IMR-90 (cell line): Measurements from ENCODE around the gene STX8. TPM values are rescaled to one million over a fixed set of nuclear protein-coding genes. Genes with fewer than 3 reads are reported as not detected.

ENCODE experiments used
- ATAC-seq: fragments of 200-7000 bp; cut with Tn5 transposase; 2 replicates; pipeline ENCODE4 v1.9.1; 2020; ENCODE audit warnings: low read depth, mild to moderate bottlenecking, moderate library complexity
- BruUV-seq: library from RNA; stranded (reverse); fragments of 400-500 nt; replicated peaks from 2 replicates; lab custom pipeline; 2021; lab: Mats Ljungman, UMichigan
- CTCF ChIA-PET: fragments of 300-600 bp; formaldehyde crosslinking; extraction: SDS; loops from one replicate; lab custom pipeline; 2021; ENCODE audit warnings: antibody characterized with exemption; lab: Yijun Ruan, JAX
- POLR2A ChIA-PET: fragments of 300-600 bp; sonication (Branson Sonifier 250); formaldehyde crosslinking; loops from one replicate; lab custom pipeline; 2022; ENCODE audit warnings: antibody characterized with exemption; ENCODE audit not compliant: unreplicated experiment; lab: Charles Lee
- DNase-seq: peaks from one replicate; pipeline ENCODE4 v3.0.0; 2013
- H2AFZ ChIP-seq: replicated peaks from 2 replicates; pipeline ENCODE3; 2013; ENCODE audit warnings: low read length, mild to moderate bottlenecking; ENCODE audit not compliant: poor library complexity
- H2AK5ac ChIP-seq: 2 replicates; pipeline ENCODE4 v1.6.1; 2013; ENCODE audit warnings: low read depth, low read length, inconsistent platforms
- H2AK9ac ChIP-seq: replicated peaks from 2 replicates; pipeline ENCODE3; 2013; ENCODE audit warnings: mild to moderate bottlenecking, low read depth, low read length, moderate library complexity; ENCODE audit not compliant: poor library complexity
- H2BK120ac ChIP-seq: 2 replicates; pipeline ENCODE4 v1.6.1; 2013; ENCODE audit warnings: low read depth, low read length, inconsistent platforms
- H2BK15ac ChIP-seq: 3 replicates; pipeline ENCODE4 v1.6.1; 2013; ENCODE audit warnings: low read depth, low read length, inconsistent platforms
- H2BK20ac ChIP-seq: 2 replicates; pipeline ENCODE4 v1.6.1; 2013; ENCODE audit warnings: low read depth, mild to moderate bottlenecking, inconsistent platforms, low read length, moderate library complexity
- H2BK5ac ChIP-seq: 2 replicates; pipeline ENCODE4 v1.6.1; 2013; ENCODE audit warnings: mild to moderate bottlenecking, low read depth, low read length, inconsistent platforms; ENCODE audit not compliant: poor library complexity, severe bottlenecking
- H3K14ac ChIP-seq: replicated peaks from 2 replicates; pipeline ENCODE4 v1.6.1; 2013; ENCODE audit warnings: low read depth, low read length, inconsistent platforms
- H3K18ac ChIP-seq: 2 replicates; pipeline ENCODE4 v1.6.1; 2013; ENCODE audit warnings: low read depth, low read length, control low read depth
- H3K23ac ChIP-seq: 2 replicates; pipeline ENCODE4 v1.6.1; 2013; ENCODE audit warnings: low read depth, low read length, inconsistent platforms
- H3K27ac ChIP-seq: 2 replicates; pipeline ENCODE4 v1.5.1; 2013; ENCODE audit warnings: mild to moderate bottlenecking, control low read depth, low read length; ENCODE audit not compliant: insufficient read depth
- H3K27me3 ChIP-seq: 2 replicates; pipeline ENCODE4 v1.6.1; 2013; ENCODE audit warnings: low read length; ENCODE audit not compliant: control insufficient read depth, insufficient read depth
- H3K36me3 ChIP-seq: 2 replicates; pipeline ENCODE4 v1.6.1; 2013; ENCODE audit warnings: low read length, mixed read lengths; ENCODE audit not compliant: control insufficient read depth, insufficient read depth
- H3K4ac ChIP-seq: 2 replicates; pipeline ENCODE4 v1.6.1; 2013; ENCODE audit warnings: low read depth, low read length, inconsistent platforms
- H3K4me1 ChIP-seq: 2 replicates; pipeline ENCODE4 v1.6.1; 2013; ENCODE audit warnings: low read length, mixed read lengths; ENCODE audit not compliant: control insufficient read depth, insufficient read depth
- H3K4me2 ChIP-seq: 2 replicates; pipeline ENCODE4 v1.6.1; 2013; ENCODE audit warnings: low read depth, mild to moderate bottlenecking, control low read depth, low read length, moderate library complexity
- H3K4me3 ChIP-seq: 2 replicates; pipeline ENCODE4 v1.5.1; 2013; ENCODE audit warnings: low read depth, mild to moderate bottlenecking, control low read depth, low read length, moderate library complexity; ENCODE audit not compliant: insufficient read depth
- H3K56ac ChIP-seq: 2 replicates; pipeline ENCODE4 v1.6.1; 2013; ENCODE audit warnings: low read length, inconsistent platforms; ENCODE audit not compliant: insufficient read depth; ENCODE audit errors: extremely low read depth
- H3K79me1 ChIP-seq, 2 experiments: 2 replicates each; pipeline ENCODE4 v1.6.1; 2013; ENCODE audit warnings: low read length in 2 of 2, inconsistent platforms in 1 of 2, low read depth in 1 of 2
- H3K9ac ChIP-seq: 2 replicates; pipeline ENCODE4 v1.6.1; 2013; ENCODE audit warnings: low read depth, low read length, control low read depth
- H3K9me1 ChIP-seq: 2 replicates; pipeline ENCODE4 v1.6.1; 2013; ENCODE audit warnings: low read length, inconsistent platforms; ENCODE audit not compliant: insufficient read depth
- H3K9me3 ChIP-seq: 2 replicates; pipeline ENCODE4 v1.6.1; 2013; ENCODE audit warnings: low read length; ENCODE audit not compliant: control insufficient read depth, insufficient read depth
- H4K20me1 ChIP-seq: 2 replicates; pipeline ENCODE4 v1.6.1; 2013; ENCODE audit warnings: low read length, inconsistent platforms; ENCODE audit not compliant: insufficient read depth
- H4K5ac ChIP-seq: 2 replicates; pipeline ENCODE4 v1.6.1; 2013; ENCODE audit warnings: mild to moderate bottlenecking, low read depth, low read length, control low read depth
- H4K8ac ChIP-seq, 2 experiments: 2 replicates each; pipeline ENCODE4 v1.6.1; 2013; ENCODE audit warnings: low read depth in 2 of 2, low read length in 2 of 2, control low read depth in 1 of 2, inconsistent platforms in 1 of 2
- H4K91ac ChIP-seq: 2 replicates; pipeline ENCODE4 v1.6.1; 2013; ENCODE audit warnings: low read depth, low read length, inconsistent platforms; ENCODE audit not compliant: insufficient read depth
- BHLHE40 ChIP-seq: fragments of 150-350 bp; IDR thresholded peaks from 2 replicates; pipeline ENCODE4 v1.6.1; 2016; ENCODE audit warnings: mild to moderate bottlenecking, low read depth, low read length
- CEBPB ChIP-seq: IDR thresholded peaks from 2 replicates; pipeline ENCODE4 v1.6.1; 2012; ENCODE audit warnings: low read depth, low read length, improper control_type of control experiment
- ELK1 ChIP-seq: fragments of 150-350 bp; IDR thresholded peaks from 2 replicates; pipeline ENCODE4 v1.6.1; 2016; ENCODE audit warnings: low read depth, mild to moderate bottlenecking, low read length, moderate library complexity, borderline replicate concordance
- FOS ChIP-seq: fragments of 150-350 bp; IDR thresholded peaks from 2 replicates; pipeline ENCODE4 v1.6.1; 2016; ENCODE audit warnings: low read depth, low read length
- MAFK ChIP-seq: IDR thresholded peaks from 2 replicates; pipeline ENCODE4 v1.6.1; 2012; ENCODE audit warnings: low read depth, low read length, improper control_type of control experiment
- MAZ ChIP-seq: IDR thresholded peaks from 2 replicates; pipeline ENCODE4 v1.6.1; 2012; ENCODE audit warnings: low read depth, mild to moderate bottlenecking, low read length, improper control_type of control experiment, moderate library complexity, borderline replicate concordance
- POLR2A ChIP-seq: IDR thresholded peaks from 2 replicates; pipeline ENCODE4 v1.6.1; 2012; ENCODE audit warnings: mild to moderate bottlenecking, low read depth, low read length
- USF2 ChIP-seq: fragments of 150-350 bp; IDR thresholded peaks from 2 replicates; pipeline ENCODE4 v1.6.1; 2017; ENCODE audit warnings: mild to moderate bottlenecking, antibody characterized with exemption, low read length, low read depth
- WGBS, 2 experiments: methylation state at CpG; one replicate each; pipeline versions ENCODE4 v1.1.5 to v1.1.7; 2013; ENCODE audit warnings: missing lambda C conversion rate in 2 of 2; ENCODE audit not compliant: insufficient read length in 1 of 2; ENCODE audit errors: extremely low coverage in 2 of 2; 5-methylcytosine and 5-hydroxymethylcytosine counted together
- dilution Hi-C: fragments of 300-500 bp; cut with HindIII; formaldehyde crosslinking; loops from one replicate; pipeline ENCODE4 v1.14.3; 2018; ENCODE audit warnings: low sequenced_read_pairs; ENCODE audit not compliant: unreplicated experiment
- in situ Hi-C: fragments of 300-500 bp; cut with MboI; formaldehyde crosslinking; loops from 3 replicates; pipeline ENCODE4 v1.14.3; 2019; ENCODE audit warnings: low sequenced_read_pairs, inconsistent platforms, mixed read lengths
- intact Hi-C: fragments of 100-400 bp; cut with micrococcal nuclease; formaldehyde crosslinking; loops from 2 replicates; pipeline ENCODE4 v1.10.0; 2022
- polyA plus RNA-seq, 3 experiments: library from polyadenylated mRNA; depleted of rRNA; stranded (reverse); fragments of >200 nt; gene quantifications; 2 replicates each; pipeline ENCODE4 v1.2.3, GENCODE V29; 2012; ENCODE audit warnings: low replicate concordance in 1 of 3
- total RNA-seq: library from RNA; depleted of rRNA; stranded (reverse); fragments of >200 nt; gene quantifications from 2 replicates; pipeline ENCODE4 v1.2.3, GENCODE V29; 2012

Gene STX8
- total and polyA plus RNA-seq, 2 of the 4 experiments (the other 2 are of a cell fraction): 26.5 to 47.0 TPM

GRCh38 chr17:9241774-9242496, 333.7 kb downstream of the STX8 start:
- no peak overlapping the region for H2BK15ac ChIP-seq
- ChIA-PET POLR2A (no interaction called here), CTCF (no interaction called here)
- dilution Hi-C loops (no loop called here), in situ Hi-C loops (no loop called here), intact Hi-C loops (no loop called here)
- no peak overlapping the region for H4K5ac ChIP-seq
- H2BK20ac ChIP-seq: no peak overlapping the region
- no peak overlapping the region for H3K14ac ChIP-seq
- no TSS peak for BruUV-seq
- no peak overlapping the region for H2AK9ac ChIP-seq
- H3K27me3 ChIP-seq: no peaks in the 10 kb centered on the region
- H3K56ac ChIP-seq: no peak overlapping the region; the same call in 1 of the 2 replicates
- H3K18ac ChIP-seq: no peak overlapping the region
- H3K79me1 ChIP-seq: no peaks in the 10 kb centered on the region
- TF ChIP-seq BHLHE40 (no peak), MAFK (no peak), MAZ (no peak), USF2 (no peak), POLR2A (no peak), FOS (no peak), CEBPB (no peak), ELK1 (no peak)
- peak overlapping the region; percentile 52 for H2AFZ ChIP-seq
- no peak overlapping the region for H2BK5ac ChIP-seq
- no peak overlapping the region for H3K27ac ChIP-seq
- H3K4me3 ChIP-seq: no peak overlapping the region
- H3K9me1 ChIP-seq: peaks cover 12% of the 10 kb centered on the region
- H3K9ac ChIP-seq: no peak overlapping the region
- no peak overlapping the region for H4K8ac ChIP-seq
- ATAC-seq (no peak), DNase-seq (no peak)
- peak overlapping the region; percentile 66 for H3K4ac ChIP-seq
- H3K4me2 ChIP-seq: no peak overlapping the region
- no peaks in the 10 kb centered on the region for H3K36me3 ChIP-seq
- no peak overlapping the region for H2BK120ac ChIP-seq
- no peak overlapping the region for H3K23ac ChIP-seq
- H4K20me1 ChIP-seq: no peaks in the 10 kb centered on the region; the same call in 1 of the 2 replicates
- no peaks in the 10 kb centered on the region for H3K9me3 ChIP-seq
- no peak overlapping the region; the same call in 1 of the 2 replicates for H4K91ac ChIP-seq
- no peak overlapping the region; the same call in 1 of the 2 replicates for H2AK5ac ChIP-seq
- peaks cover 27% of the 10 kb centered on the region for H3K4me1 ChIP-seq
- 94% methylated on average over 7 of the region's 16 CpGs; no CpG with 5 or more reads in 1 of the 2 experiments for WGBS, 2 experiments
